ENCODE data around the gene PKP4.

Gene PKP4

GRCh38 chr2:158676696-158677095 is 219.9 kb downstream of the PKP4 start:
- Histone ChIP-seq H3K27me3 (ENCODE audit: insufficient read depth, low read depth) (no peaks in the 10 kb centered on the region), H3K4me3 (IDR thresholded peaks at IDR 0.05; ENCODE audit: insufficient read depth, low read depth, low read length) (no peak overlapping the region), H3K27ac (no peak overlapping the region), H4K20me1 (ENCODE audit: insufficient read depth) (no peaks in the 10 kb centered on the region), H3K4me1 (ENCODE audit: low read depth, poor library complexity, severe bottlenecking) (no peaks in the 10 kb centered on the region), H3K36me3 (ENCODE audit: insufficient read depth) (peaks cover 6% of the 10 kb centered on the region; the same call in 1 of the 2 replicates), H3K4me2 (no peak overlapping the region), H3K79me2 (ENCODE audit: insufficient read depth, low read depth) (no peaks in the 10 kb centered on the region), H3K9ac (no peak overlapping the region), H2AFZ (ENCODE audit: low read depth) (no peak overlapping the region)
- TF ChIP-seq CTCF (conservative IDR thresholded peaks at IDR 0.05; ENCODE audit: low read depth, low read length): no peak

- no peak overlapping the region for H3K4me2 ChIP-seq
- no peaks in the 10 kb centered on the region for H3K4me1 ChIP-seq (ENCODE audit: low read depth, poor library complexity, severe bottlenecking)
- H3K79me2 ChIP-seq (ENCODE audit: insufficient read depth, low read depth): no peaks in the 10 kb centered on the region
- no peak overlapping the region for H3K27ac ChIP-seq
- no peak for TF ChIP-seq CTCF (conservative IDR thresholded peaks at IDR 0.05; ENCODE audit: low read depth, low read length)
- H2AFZ ChIP-seq (ENCODE audit: low read depth): no peak overlapping the region
- no peak overlapping the region for H3K4me3 ChIP-seq (IDR thresholded peaks at IDR 0.05; ENCODE audit: insufficient read depth, low read depth, low read length)
- peaks cover 6% of the 10 kb centered on the region; the same call in 1 of the 2 replicates for H3K36me3 ChIP-seq (ENCODE audit: insufficient read depth)
- no peaks in the 10 kb centered on the region for H4K20me1 ChIP-seq (ENCODE audit: insufficient read depth)
- H3K27me3 ChIP-seq (ENCODE audit: insufficient read depth, low read depth): no peaks in the 10 kb centered on the region
- no peak overlapping the region for H3K9ac ChIP-seq
These were observed 220.8 kb downstream of the PKP4 start for GRCh38 chr2:158677542-158677941.

- Histone ChIP-seq H3K4me2 (no peak overlapping the region), H2AFZ (ENCODE audit: low read depth) (no peak overlapping the region), H3K27ac (no peak overlapping the region), H3K4me1 (ENCODE audit: low read depth, poor library complexity, severe bottlenecking) (no peaks in the 10 kb centered on the region), H4K20me1 (ENCODE audit: insufficient read depth) (no peaks in the 10 kb centered on the region), H3K9ac (no peak overlapping the region), H3K4me3 (IDR thresholded peaks at IDR 0.05; ENCODE audit: insufficient read depth, low read depth, low read length) (no peak overlapping the region), H3K27me3 (ENCODE audit: insufficient read depth, low read depth) (no peaks in the 10 kb centered on the region), H3K79me2 (ENCODE audit: insufficient read depth, low read depth) (no peaks in the 10 kb centered on the region), H3K36me3 (ENCODE audit: insufficient read depth) (0 out of 2 replicates have a peak, but pooled peaks cover 3% of the 10 kb centered on the region)
- no peak for TF ChIP-seq CTCF (conservative IDR thresholded peaks at IDR 0.05; ENCODE audit: low read depth, low read length)
These were observed 225.1 kb downstream of the PKP4 start for GRCh38 chr2:158681816-158682215.

GRCh38 chr2:158685646-158686045 is 228.9 kb downstream of the PKP4 start:
- Histone ChIP-seq H4K20me1 (ENCODE audit: insufficient read depth) (no peaks in the 10 kb centered on the region), H3K36me3 (ENCODE audit: insufficient read depth) (no peaks in the 10 kb centered on the region), H3K27me3 (ENCODE audit: insufficient read depth, low read depth) (no peaks in the 10 kb centered on the region), H2AFZ (ENCODE audit: low read depth) (no peak overlapping the region), H3K9ac (no peak overlapping the region), H3K79me2 (ENCODE audit: insufficient read depth, low read depth) (no peaks in the 10 kb centered on the region), H3K4me1 (ENCODE audit: low read depth, poor library complexity, severe bottlenecking) (no peaks in the 10 kb centered on the region), H3K27ac (no peak overlapping the region), H3K4me2 (no peak overlapping the region), H3K4me3 (IDR thresholded peaks at IDR 0.05; ENCODE audit: insufficient read depth, low read depth, low read length) (no peak overlapping the region)
- no peak for TF ChIP-seq CTCF (conservative IDR thresholded peaks at IDR 0.05; ENCODE audit: low read depth, low read length)
